Measurements from ENCODE around the gene ZBTB42.

The ZBTB42 gene

GRCh38 chr14:104787736-104788135, 13.2 kb upstream of the ZBTB42 start:
- H3K36me3 ChIP-seq (replicated peaks): peaks cover 22% of the 10 kb centered on the region
- no peak overlapping the region for H3K27ac ChIP-seq
- no peak for DNase-seq
- H3K27me3 ChIP-seq (replicated peaks): no peaks in the 10 kb centered on the region
- no peak overlapping the region for H3K4me3 ChIP-seq (ENCODE audit: low read depth, low read length)
- in situ Hi-C loops (cut with HindIII; ENCODE audit: low pct_ligation_motif_present, low sequenced_read_pairs): no loop called here
- TF ChIP-seq CTCF (IDR thresholded peaks at IDR 0.05; ENCODE audit: low read depth, low read length, missing control alignments): no peak

- H3K4me3 ChIP-seq (ENCODE audit: low read depth, low read length): no peak overlapping the region
- TF ChIP-seq CTCF (IDR thresholded peaks at IDR 0.05; ENCODE audit: low read depth, low read length, missing control alignments): no peak
- no peaks in the 10 kb centered on the region for H3K27me3 ChIP-seq (replicated peaks)
- no peak overlapping the region for H3K27ac ChIP-seq
- H3K36me3 ChIP-seq (replicated peaks): peaks cover 22% of the 10 kb centered on the region
- no peak for DNase-seq
- in situ Hi-C loops (cut with HindIII; ENCODE audit: low pct_ligation_motif_present, low sequenced_read_pairs): no loop called here
These were observed 12.6 kb upstream of the ZBTB42 start for GRCh38 chr14:104788161-104788818.

GRCh38 chr14:104788873-104789663, 11.8 kb upstream of the ZBTB42 start:
- no peak for TF ChIP-seq CTCF (IDR thresholded peaks at IDR 0.05; ENCODE audit: low read depth, low read length, missing control alignments)
- DNase-seq: no peak
- H3K27me3 ChIP-seq (replicated peaks): no peaks in the 10 kb centered on the region
- no peak overlapping the region for H3K27ac ChIP-seq
- peaks cover 22% of the 10 kb centered on the region for H3K36me3 ChIP-seq (replicated peaks)
- H3K4me3 ChIP-seq (ENCODE audit: low read depth, low read length): no peak overlapping the region
- in situ Hi-C loops (cut with HindIII; ENCODE audit: low pct_ligation_motif_present, low sequenced_read_pairs): no loop called here

GRCh38 chr14:104789752-104790743, 10.9 kb upstream of the ZBTB42 start:
- Histone ChIP-seq H3K27ac (no peak overlapping the region), H3K27me3 (replicated peaks) (no peaks in the 10 kb centered on the region), H3K4me3 (ENCODE audit: low read depth, low read length) (no peak overlapping the region), H3K36me3 (replicated peaks) (peaks cover 17% of the 10 kb centered on the region)
- DNase-seq: no peak
- no peak for TF ChIP-seq CTCF (IDR thresholded peaks at IDR 0.05; ENCODE audit: low read depth, low read length, missing control alignments)
- in situ Hi-C loops (cut with HindIII; ENCODE audit: low pct_ligation_motif_present, low sequenced_read_pairs): no loop called here

DNA sequence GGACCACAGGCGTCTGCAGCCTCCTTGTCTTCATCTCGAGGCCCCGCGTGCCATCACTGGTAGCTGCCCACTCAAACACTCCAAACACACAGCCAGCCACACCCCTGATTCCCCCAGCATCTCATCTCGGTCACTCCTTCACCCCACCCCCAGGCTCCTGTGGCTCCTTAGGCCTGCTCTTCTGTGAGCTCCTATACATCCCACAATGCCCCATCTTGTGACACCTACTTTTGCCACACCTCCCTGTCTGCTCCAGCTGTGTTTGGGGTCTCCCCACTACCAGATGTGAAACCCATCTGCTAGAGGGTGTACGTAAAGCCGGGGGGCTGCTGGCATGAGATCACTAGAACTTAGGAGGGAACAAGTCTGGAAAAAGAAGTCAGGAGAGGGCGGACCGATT, 9.5 kb upstream of the ZBTB42 start:
- H3K27me3 ChIP-seq (replicated peaks): no peaks in the 10 kb centered on the region
- in situ Hi-C loops (cut with HindIII; ENCODE audit: low pct_ligation_motif_present, low sequenced_read_pairs): no loop called here
- DNase-seq: no peak
- TF ChIP-seq CTCF (IDR thresholded peaks at IDR 0.05; ENCODE audit: low read depth, low read length, missing control alignments): no peak
- H3K4me3 ChIP-seq (ENCODE audit: low read depth, low read length): no peak overlapping the region
- no peak overlapping the region for H3K27ac ChIP-seq
- H3K36me3 ChIP-seq (replicated peaks): peaks cover 17% of the 10 kb centered on the region
